H1 (cell line): Measurements from ENCODE around the gene AKTIP. TPM values are rescaled to one million over a fixed set of nuclear protein-coding genes. Genes with fewer than 3 reads are reported as not detected.

Source experiments
- CTCF ChIA-PET: fragments of 300-600 bp; sonication (Branson Sonifier 250); formaldehyde crosslinking; loops from one replicate; lab custom pipeline; 2021; ENCODE audit not compliant: partially characterized antibody; lab: Charles Lee
- POLR2A ChIA-PET: fragments of 300-600 bp; sonication (Branson Sonifier 250); formaldehyde crosslinking; loops from one replicate; lab custom pipeline; 2021; ENCODE audit warnings: inconsistent platforms; ENCODE audit not compliant: partially characterized antibody; lab: Charles Lee
- DNase-seq, 2 experiments: peaks; one replicate each; pipeline versions ENCODE4 v3.0.0 to v3.0.0-alpha.2; 2010 to 2022; ENCODE audit warnings: low spot score in 2 of 2, low read depth in 1 of 2, mixed read lengths in 1 of 2
- FAIRE-seq: peaks from 2 replicates; lab custom pipeline; 2011; peaks lifted over from hg19 to GRCh38; lab: Jason Lieb, UNC
- H2AFZ ChIP-seq: 2 replicates; pipeline ENCODE4 v1.8.1; 2012; ENCODE audit warnings: low read length, inconsistent platforms
- H2AK5ac ChIP-seq: 2 replicates; pipeline ENCODE4 v1.6.1; 2013; ENCODE audit warnings: low read depth, low read length
- H2BK120ac ChIP-seq: replicated peaks from 2 replicates; pipeline ENCODE3; 2013; ENCODE audit warnings: low read depth, low read length, inconsistent platforms
- H2BK12ac ChIP-seq: 2 replicates; pipeline ENCODE4 v1.6.1; 2013; ENCODE audit warnings: low read depth, low read length
- H2BK15ac ChIP-seq: 2 replicates; pipeline ENCODE4 v1.6.1; 2013; ENCODE audit warnings: low read length
- H2BK20ac ChIP-seq: 2 replicates; pipeline ENCODE4 v1.6.1; 2013; ENCODE audit warnings: low read length
- H2BK5ac ChIP-seq: 2 replicates; pipeline ENCODE4 v1.6.1; 2013; ENCODE audit warnings: low read depth, low read length
- H3K14ac ChIP-seq: 2 replicates; pipeline ENCODE4 v1.6.1; 2013; ENCODE audit warnings: inconsistent platforms; ENCODE audit not compliant: insufficient read length
- H3K18ac ChIP-seq: 2 replicates; pipeline ENCODE4 v1.6.1; 2013; ENCODE audit warnings: low read length; ENCODE audit errors: extremely low read depth
- H3K23ac ChIP-seq: 2 replicates; pipeline ENCODE4 v1.6.1; 2013; ENCODE audit warnings: inconsistent platforms; ENCODE audit not compliant: insufficient read length
- H3K23me2 ChIP-seq: 2 replicates; pipeline ENCODE4 v1.6.1; 2013; ENCODE audit warnings: low read depth, low read length
- H3K27ac ChIP-seq: 2 replicates; pipeline ENCODE4 v1.6.1; 2011; ENCODE audit warnings: low read depth, low read length, inconsistent platforms
- H3K27me3 ChIP-seq, 4 experiments: replicated peaks in 1 of 4; 1 replicate in 1 of 4; 2 replicates in 3 of 4; pipeline versions ENCODE4 v1.6.1 to v1.8.1; 2011 to 2013; ENCODE audit warnings: low read length in 3 of 4, mild to moderate bottlenecking in 3 of 4, inconsistent platforms in 2 of 4, mixed read lengths in 2 of 4, moderate library complexity in 1 of 4; ENCODE audit not compliant: control insufficient read depth in 3 of 4, insufficient read depth in 3 of 4; ENCODE audit errors: extremely low read depth in 1 of 4
- H3K36me3 ChIP-seq, 4 experiments: 2 replicates each; pipeline versions ENCODE4 v1.6.1 to v1.8.1; 2011 to 2013; ENCODE audit warnings: mild to moderate bottlenecking in 4 of 4, low read length in 3 of 4, moderate library complexity in 2 of 4, control low read depth in 1 of 4, inconsistent platforms in 1 of 4; ENCODE audit not compliant: insufficient read depth in 4 of 4, control insufficient read depth in 2 of 4
- H3K4ac ChIP-seq: replicated peaks from 2 replicates; pipeline ENCODE3; 2013; ENCODE audit warnings: low read length, low read depth, mixed read lengths, inconsistent platforms; ENCODE audit not compliant: insufficient read length
- H3K4me1 ChIP-seq, 4 experiments: replicated peaks in 1 of 4; 1 replicate in 1 of 4; 2 replicates in 3 of 4; pipeline versions ENCODE4 v1.6.1 to v1.8.1; 2011 to 2013; ENCODE audit warnings: low read length in 3 of 4, inconsistent platforms in 2 of 4, mixed read lengths in 1 of 4; ENCODE audit not compliant: insufficient read depth in 4 of 4, control insufficient read depth in 3 of 4
- H3K4me2 ChIP-seq, 2 experiments: 2 replicates each; pipeline versions ENCODE4 v1.6.1 to v1.8.1; 2011 to 2013; ENCODE audit warnings: low read depth in 2 of 2, low read length in 2 of 2, control low read depth in 1 of 2, inconsistent platforms in 1 of 2, mild to moderate bottlenecking in 1 of 2; ENCODE audit not compliant: insufficient read depth in 1 of 2
- H3K4me3 ChIP-seq, 4 experiments: fragments of 200-600, 300-600 bp in 1 of 4; sonication (generic), shearing (Covaris generic), sonication (Bioruptor Twin) in 1 of 4; 2 replicates each; pipeline versions ENCODE4 v1.5.1 to v1.8.1; 2011 to 2016; ENCODE audit warnings: low read length in 4 of 4, low read depth in 3 of 4, control low read depth in 2 of 4, inconsistent platforms in 2 of 4, mild to moderate bottlenecking in 2 of 4, mixed read lengths in 1 of 4, moderate library complexity in 1 of 4; ENCODE audit not compliant: insufficient read depth in 2 of 4; ENCODE audit errors: extremely low read depth in 1 of 4
- H3K56ac ChIP-seq: replicated peaks from 2 replicates; pipeline ENCODE3; 2013; ENCODE audit warnings: low read depth, mild to moderate bottlenecking, mixed read lengths, low read length, inconsistent platforms; ENCODE audit not compliant: insufficient read length
- H3K79me1 ChIP-seq: 2 replicates; pipeline ENCODE4 v1.6.1; 2013; ENCODE audit warnings: low read depth, low read length, control low read depth
- H3K79me2 ChIP-seq, 2 experiments: 2 replicates each; pipeline versions ENCODE4 v1.6.1 to v1.8.1; 2012 to 2013; ENCODE audit warnings: low read length in 2 of 2, mild to moderate bottlenecking in 2 of 2, inconsistent platforms in 1 of 2; ENCODE audit not compliant: insufficient read depth in 2 of 2, control insufficient read depth in 1 of 2
- H3K9ac ChIP-seq, 4 experiments: replicated peaks in 1 of 4; 1 replicate in 1 of 4; 2 replicates in 3 of 4; pipeline versions ENCODE4 v1.6.1 to v1.8.1; 2011 to 2013; ENCODE audit warnings: low read depth in 3 of 4, low read length in 3 of 4, control low read depth in 2 of 4, mild to moderate bottlenecking in 2 of 4, moderate library complexity in 2 of 4, inconsistent platforms in 1 of 4; ENCODE audit errors: extremely low read depth in 1 of 4
- H3K9me3 ChIP-seq, 2 experiments: 2 replicates each; pipeline versions ENCODE4 v1.6.1 to v1.8.1; 2012 to 2013; ENCODE audit warnings: mild to moderate bottlenecking in 2 of 2, moderate library complexity in 2 of 2, control low read depth in 1 of 2, inconsistent platforms in 1 of 2, low read depth in 1 of 2, low read length in 1 of 2, mixed read lengths in 1 of 2; ENCODE audit not compliant: insufficient read depth in 2 of 2
- H4K20me1 ChIP-seq, 2 experiments: replicated peaks in 1 of 2; 2 replicates each; pipeline versions ENCODE3 to v1.8.1; 2011 to 2013; ENCODE audit warnings: inconsistent platforms in 2 of 2, low read length in 2 of 2, mild to moderate bottlenecking in 1 of 2; ENCODE audit not compliant: insufficient read depth in 2 of 2, control insufficient read depth in 1 of 2
- H4K5ac ChIP-seq: 2 replicates; pipeline ENCODE4 v1.6.1; 2013; ENCODE audit warnings: low read length, low read depth, mixed read lengths, inconsistent platforms; ENCODE audit not compliant: insufficient read length
- H4K8ac ChIP-seq: 2 replicates; pipeline ENCODE4 v1.8.0; 2013; ENCODE audit warnings: mild to moderate bottlenecking, moderate library complexity, low read length, inconsistent platforms; ENCODE audit not compliant: insufficient read depth; ENCODE audit errors: extremely low read depth
- H4K91ac ChIP-seq: replicated peaks from 2 replicates; pipeline ENCODE3; 2013; ENCODE audit warnings: low read length, mixed read lengths, inconsistent platforms; ENCODE audit not compliant: insufficient read length
- CEBPB ChIP-seq: IDR thresholded peaks from 2 replicates; pipeline ENCODE4 v1.6.1; 2012; ENCODE audit warnings: low read depth, low read length
- KDM1A ChIP-seq: fragments of 200-600, 300-600 bp; sonication (generic); IDR thresholded peaks from 2 replicates; pipeline ENCODE4 v1.7.1; 2016; ENCODE audit warnings: mild to moderate bottlenecking, low read length, borderline replicate concordance
- RXRA ChIP-seq: IDR thresholded peaks from 2 replicates; pipeline ENCODE4 v1.6.1; 2011; ENCODE audit warnings: low read depth, mild to moderate bottlenecking, low read length, moderate library complexity; ENCODE audit not compliant: insufficient read depth
- TAF1 ChIP-seq: IDR thresholded peaks from 2 replicates; pipeline ENCODE4 v1.6.1; 2011; ENCODE audit warnings: mild to moderate bottlenecking, low read depth, low read length
- TAF7 ChIP-seq: optimal IDR thresholded peaks from 2 replicates; pipeline ENCODE3; 2011; ENCODE audit warnings: low read depth, mild to moderate bottlenecking, inconsistent platforms, low read length, moderate library complexity, borderline replicate concordance
- WGBS, 2 experiments: shearing (Covaris generic) in 1 of 2; methylation state at CpG; one replicate each; pipeline versions ENCODE4 v1.1.6 to v1.1.7; 2013 to 2015; ENCODE audit warnings: low lambda C conversion rate in 2 of 2, mixed read lengths in 2 of 2, inconsistent platforms in 1 of 2, low coverage in 1 of 2, missing lambda C conversion rate in 1 of 2; ENCODE audit not compliant: insufficient replicate concordance in 2 of 2, insufficient coverage in 1 of 2, insufficient read length in 1 of 2; ENCODE audit errors: extremely low coverage in 1 of 2, missing lambda C conversion rate in 1 of 2; 5-methylcytosine and 5-hydroxymethylcytosine counted together
- polyA plus RNA-seq, 7 experiments: library from polyadenylated mRNA; depleted of rRNA in 3 of 7; stranded (reverse) in 5 of 7; unstranded in 2 of 7; fragments of >200 nt in 5 of 7; fragments of 200-250 nt in 2 of 7; gene quantifications; 1 replicate in 5 of 7; 2 replicates in 1 of 7; 4 replicates in 1 of 7; pipeline versions ENCODE4 v1.2.1 to v1.2.3, GENCODE V29; 2011 to 2013; ENCODE audit warnings: missing spikeins in 2 of 7, mixed read lengths in 2 of 7
- total RNA-seq: library from RNA; stranded (reverse); fragmentation: NEBNext Ultra II Directional; extraction: Animal tissue kit (Norgen Biotek cat#: 25700); gene quantifications from 2 replicates; pipeline ENCODE4 v1.2.1, GENCODE V29; 2021

Gene AKTIP
- total and polyA plus RNA-seq, 2 of the 8 experiments (the other 6 are each of a cell fraction or from before 2014, with no cell fraction given), result 15.0 to 15.6 TPM

GRCh38 chr16:53515811-53516210 lies 12.8 kb upstream of the AKTIP start:
- Histone ChIP-seq H4K20me1 (no peaks in the 10 kb centered on the region), H3K56ac (no peak overlapping the region), H3K4me3 (no peak overlapping the region), H2AK5ac (no peak overlapping the region), H4K91ac (no peak overlapping the region), H3K27me3 (no peaks in the 10 kb centered on the region), H3K4me2 (no peak overlapping the region), H3K79me2 (no peaks in the 10 kb centered on the region), H3K36me3 (no peaks in the 10 kb centered on the region), H3K4me1 (no peaks in the 10 kb centered on the region), H2BK15ac (no peak overlapping the region), H2AFZ (no peak overlapping the region), H4K5ac (no peak overlapping the region), H3K23me2 (no peaks in the 10 kb centered on the region), H3K79me1 (no peaks in the 10 kb centered on the region), H2BK5ac (no peak overlapping the region), H3K23ac (no peak overlapping the region), H3K4ac (no peak overlapping the region), H3K27ac (no peak overlapping the region), H3K14ac (no peak overlapping the region), H4K8ac (no peak overlapping the region), H3K9ac (no peak overlapping the region), H2BK20ac (no peak overlapping the region), H3K18ac (no peak overlapping the region), H2BK12ac (no peak overlapping the region), H3K9me3 (peaks cover 9 to 10% of the 10 kb centered on the region in 2 experiments; a peak in 2 of 4 replicates), H2BK120ac (peak overlapping the region; percentile 72)
- no peak for FAIRE-seq
- ChIA-PET CTCF (interaction anchor here (1.2 kb wide), 1 partner anchor 9 kb away, joined by 3 read pairs; no protein-coding TSS in a partner anchor), POLR2A (no interaction called here)
- no peak for TF ChIP-seq TAF7
- TF ChIP-seq CEBPB, result no peak
- TF ChIP-seq RXRA, result no peak
- no peak for TF ChIP-seq TAF1
- TF ChIP-seq KDM1A, result no peak
- no peak for DNase-seq
- 90% methylated on average over 2 of the region's 2 CpGs; no CpG with 5 or more reads in 1 of the 2 experiments for WGBS, 2 experiments
